GM23338 (cell line): ENCODE data around the gene NPIPB2. TPM values are rescaled to one million over a fixed set of nuclear protein-coding genes. Genes with fewer than 3 reads are reported as not detected.
A peak's percentile ranks its signal among the peaks of the same experiment; 100 is the strongest.

Source experiments
- ATAC-seq: fragments of 200-7000 bp; cut with Tn5 transposase; 3 replicates; pipeline ENCODE4 v1.9.1; 2020
- DNase-seq: peaks from one replicate; pipeline ENCODE4 v3.0.0-alpha.2; 2015; ENCODE audit warnings: low spot score
- H2AFZ ChIP-seq: fragments of 200-600 bp; sonication (generic); 2 replicates; pipeline ENCODE4 v1.8.0; 2016; ENCODE audit warnings: antibody characterized with exemption, mild to moderate bottlenecking, moderate library complexity
- H3F3A ChIP-seq: fragments of 200-600 bp; sonication (generic); replicated peaks from 2 replicates; pipeline ENCODE4 v1.8.0; 2017; ENCODE audit warnings: antibody characterized with exemption, mixed run types, low read depth
- H3K27ac ChIP-seq: fragments of 200-600 bp; sonication (generic); 2 replicates; pipeline ENCODE4 v1.6.1; 2016; ENCODE audit warnings: low read depth
- H3K27me3 ChIP-seq: fragments of 200-600 bp; sonication (generic); 2 replicates; pipeline ENCODE4 v1.8.0; 2016; ENCODE audit warnings: mild to moderate bottlenecking, mixed run types, moderate library complexity; ENCODE audit not compliant: insufficient read depth
- H3K36me3 ChIP-seq: fragments of 200-600 bp; sonication (generic); 2 replicates; pipeline ENCODE4 v1.8.0; 2016; ENCODE audit warnings: mild to moderate bottlenecking; ENCODE audit not compliant: insufficient read depth
- H3K4me1 ChIP-seq: fragments of 200-600 bp; sonication (generic); 2 replicates; pipeline ENCODE4 v1.8.0; 2016; ENCODE audit warnings: mild to moderate bottlenecking, moderate library complexity; ENCODE audit not compliant: insufficient read depth
- H3K4me2 ChIP-seq: fragments of 200-600 bp; sonication (generic); 2 replicates; pipeline ENCODE4 v1.7.1; 2017; ENCODE audit warnings: mixed run types
- H3K4me3 ChIP-seq: fragments of 200-600 bp; sonication (generic); 2 replicates; pipeline ENCODE4 v1.6.1; 2016; ENCODE audit warnings: mixed run types
- H3K79me2 ChIP-seq: fragments of 200-600 bp; sonication (generic); replicated peaks from 2 replicates; pipeline ENCODE4 v1.8.0; 2017; ENCODE audit warnings: mild to moderate bottlenecking; ENCODE audit not compliant: insufficient read depth
- H3K9me2 ChIP-seq: fragments of 200-600 bp; sonication (generic); 2 replicates; pipeline ENCODE4 v1.8.0; 2017; ENCODE audit not compliant: insufficient read depth
- H4K20me1 ChIP-seq: fragments of 200-600 bp; sonication (generic); replicated peaks from 2 replicates; pipeline ENCODE4 v1.8.0; 2017; ENCODE audit warnings: mild to moderate bottlenecking; ENCODE audit not compliant: insufficient read depth
- H3K27ac Mint-ChIP-seq: 2 replicates; pipeline ENCODE4 v1.8.0; 2020; ENCODE audit warnings: inconsistent platforms, mild to moderate bottlenecking, moderate library complexity, mixed read lengths
- H3K27me3 Mint-ChIP-seq: 3 replicates; pipeline ENCODE4 v1.8.0; 2022; ENCODE audit warnings: low read depth, mild to moderate bottlenecking, moderate library complexity, mixed read lengths, inconsistent platforms; ENCODE audit not compliant: insufficient read depth, poor library complexity
- H3K36me3 Mint-ChIP-seq: 3 replicates; pipeline ENCODE4 v1.8.0; 2021; ENCODE audit warnings: low read depth, mild to moderate bottlenecking, inconsistent platforms, moderate library complexity, mixed read lengths
- H3K4me1 Mint-ChIP-seq: 3 replicates; pipeline ENCODE4 v1.8.0; 2020; ENCODE audit warnings: mild to moderate bottlenecking, inconsistent platforms, mixed read lengths
- H3K4me3 Mint-ChIP-seq: 3 replicates; pipeline ENCODE4 v1.8.0; 2021; ENCODE audit warnings: moderate library complexity, mild to moderate bottlenecking, inconsistent platforms, mixed read lengths
- H3K9me3 Mint-ChIP-seq: 3 replicates; pipeline ENCODE4 v1.8.0; 2020; ENCODE audit warnings: moderate library complexity, mild to moderate bottlenecking, inconsistent platforms, mixed read lengths
- JUNB ChIP-seq: IDR thresholded peaks from one replicate; pipeline ENCODE4 v1.6.1; 2016; ENCODE audit warnings: antibody characterized with exemption; ENCODE audit not compliant: unreplicated experiment
- POLR2AphosphoS5 ChIP-seq: IDR thresholded peaks from 2 replicates; pipeline ENCODE4 v1.6.1; 2016; ENCODE audit warnings: antibody characterized with exemption, low read depth
- REST ChIP-seq: IDR thresholded peaks from one replicate; pipeline ENCODE4 v1.6.1; 2018; ENCODE audit warnings: antibody characterized with exemption; ENCODE audit not compliant: unreplicated experiment
- ZNF114 ChIP-seq: fragments of 250-450 bp; sonication (Bioruptor Pico); IDR thresholded peaks from 2 replicates; pipeline ENCODE4 v1.5.0; 2020; ENCODE audit warnings: mild to moderate bottlenecking, moderate library complexity
- ZNF331 ChIP-seq: fragments of 250-450 bp; sonication (Bioruptor Pico); IDR thresholded peaks from 2 replicates; pipeline ENCODE4 v1.5.0; 2020; ENCODE audit warnings: low read depth, mild to moderate bottlenecking, moderate library complexity
- ZNF462 ChIP-seq: fragments of 250-450 bp; sonication (Bioruptor Pico); IDR thresholded peaks from 2 replicates; pipeline ENCODE4 v1.5.0; 2020; ENCODE audit warnings: mild to moderate bottlenecking, moderate library complexity
- polyA plus RNA-seq: library from polyadenylated mRNA; unstranded; fragments of >200 nt; fragmentation: Nextera tagmentation; extraction: Ambion mirVana; gene quantifications from 2 replicates; pipeline ENCODE4 v1.2.1, GENCODE V29; 2016
- total RNA-seq: library from RNA; depleted of rRNA; stranded (reverse); fragments of >200 nt; shearing (Covaris generic); gene quantifications from 2 replicates; pipeline ENCODE4 v1.2.3, GENCODE V29; 2014

NPIPB2 gene
- total and polyA plus RNA-seq, 2 experiments from 2014 or later, result 1.0 to 6.8 TPM

- H3K4me3 Mint-ChIP-seq, result peak overlapping the region; percentile 97
- DNase-seq (peak; percentile 43), ATAC-seq (peak; percentile 31)
- Histone ChIP-seq H4K20me1 (no peaks in the 10 kb centered on the region), H3K4me3 (peak overlapping the region; percentile 98), H3K4me2 (peak overlapping the region; percentile 97), H3K27ac (no peak overlapping the region), H3F3A (0 out of 2 replicates have a peak, but pooled peaks cover 2% of the 10 kb centered on the region), H3K36me3 (no peaks in the 10 kb centered on the region), H3K4me1 (peaks cover 6% of the 10 kb centered on the region), H3K9me2 (no peaks in the 10 kb centered on the region), H3K79me2 (peaks cover 14% of the 10 kb centered on the region), H2AFZ (peak overlapping the region; percentile 96), H3K27me3 (no peaks in the 10 kb centered on the region)
- peaks cover 3% of the 10 kb centered on the region; the same call in 1 of the 3 replicates for H3K9me3 Mint-ChIP-seq
- TF ChIP-seq ZNF331 (CRISPR knock-in tag) (no peak), JUNB (no peak), ZNF114 (CRISPR knock-in tag) (no peak), ZNF462 (CRISPR knock-in tag) (no peak), POLR2AphosphoS5 (no peak), REST (no peak)
- peaks cover 21% of the 10 kb centered on the region for H3K4me1 Mint-ChIP-seq
- H3K27ac Mint-ChIP-seq, result no peak overlapping the region
- no peaks in the 10 kb centered on the region; the same call in 1 of the 3 replicates for H3K36me3 Mint-ChIP-seq
- H3K27me3 Mint-ChIP-seq, result peaks cover 10% of the 10 kb centered on the region
Observed at GRCh38 chr16:11976850-11977375, 35.1 kb upstream of the NPIPB2 start.
